NCI-H1694 (cell line): Measurements from ENCODE around the gene CLK4.

Experiments used
- DNase-seq: peaks from one replicate; lab custom pipeline; 2025; lab: John Stamatoyannopoulos, UW

CLK4 gene

DNA sequence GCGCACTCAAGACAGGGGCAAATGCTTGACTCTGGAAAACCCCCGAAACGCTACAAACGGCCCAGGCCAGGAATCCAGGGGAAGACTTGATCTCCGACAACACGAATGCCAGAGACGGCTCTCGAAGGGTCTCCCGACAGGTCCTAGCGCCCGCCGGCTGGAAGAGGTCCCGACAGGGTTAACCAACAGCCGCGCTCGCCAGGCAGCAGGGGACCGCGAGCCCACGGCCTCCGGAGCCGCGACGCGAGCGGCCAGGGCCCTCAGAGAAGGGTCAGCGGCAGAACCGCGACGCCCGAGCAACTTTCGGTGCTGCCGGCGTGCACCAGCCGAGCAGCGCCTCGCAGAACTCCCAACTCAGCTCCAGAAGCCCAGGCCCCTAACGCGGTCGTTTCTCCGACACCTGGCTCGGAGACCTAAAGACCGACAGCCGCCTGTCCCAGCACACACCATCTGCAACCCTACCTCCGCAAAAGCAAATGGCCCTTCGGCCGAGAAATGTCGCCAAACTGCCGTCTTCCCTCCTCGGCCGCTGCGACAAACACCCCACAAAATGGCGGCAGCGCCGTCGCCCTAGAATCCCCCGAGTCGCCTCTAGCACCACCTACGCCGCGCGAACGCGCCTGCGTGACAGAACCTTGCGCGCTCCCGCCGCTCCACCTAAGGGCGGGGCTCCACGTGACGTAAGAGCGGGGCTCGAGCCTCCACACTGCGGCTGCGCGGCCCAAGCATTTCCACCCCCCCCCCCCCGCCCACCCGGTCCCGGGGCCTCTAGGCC lies at the start of gene CLK4:
TSS of gene CLK4 (minus strand) at position 567 of the 775 bp plus-strand sequence. CDS start 3,634 bp downstream, outside the sequence.
- DNase-seq: peak; percentile 71

- DNase-seq: no peak
Observed at GRCh38 chr5:178675922-178676321, 49.1 kb upstream of the CLK4 start.

- DNase-seq: no peak
Observed at GRCh38 chr5:178674334-178674733, 47.5 kb upstream of the CLK4 start.

- no peak for DNase-seq
Observed at GRCh38 chr5:178673801-178674295, 47.0 kb upstream of the CLK4 start.

DNA sequence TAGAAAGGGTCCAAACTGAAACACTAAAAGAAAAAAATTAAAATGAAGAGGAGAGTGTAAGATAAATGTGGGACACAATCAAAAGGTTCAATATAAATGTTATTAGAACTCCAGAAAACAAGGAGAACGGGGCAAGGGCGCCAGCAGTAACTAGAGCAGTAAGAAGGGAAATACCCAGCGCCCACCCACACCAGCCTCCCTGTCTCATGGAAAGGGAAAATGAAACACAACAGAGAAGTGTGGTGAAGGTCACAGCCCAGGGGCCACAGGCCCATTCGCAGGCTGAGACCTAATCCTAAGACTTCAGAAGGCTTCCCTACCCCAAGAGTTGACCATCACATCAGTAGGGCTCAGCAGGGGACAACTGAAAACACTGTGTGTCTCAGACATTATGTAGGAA lies 45.8 kb upstream of the CLK4 start:
- no peak for DNase-seq

- no peak for DNase-seq
Observed at GRCh38 chr5:178671602-178672144, 44.8 kb upstream of the CLK4 start.

GRCh38 chr5:178670351-178670885 lies 43.6 kb upstream of the CLK4 start:
- no peak for DNase-seq

DNA sequence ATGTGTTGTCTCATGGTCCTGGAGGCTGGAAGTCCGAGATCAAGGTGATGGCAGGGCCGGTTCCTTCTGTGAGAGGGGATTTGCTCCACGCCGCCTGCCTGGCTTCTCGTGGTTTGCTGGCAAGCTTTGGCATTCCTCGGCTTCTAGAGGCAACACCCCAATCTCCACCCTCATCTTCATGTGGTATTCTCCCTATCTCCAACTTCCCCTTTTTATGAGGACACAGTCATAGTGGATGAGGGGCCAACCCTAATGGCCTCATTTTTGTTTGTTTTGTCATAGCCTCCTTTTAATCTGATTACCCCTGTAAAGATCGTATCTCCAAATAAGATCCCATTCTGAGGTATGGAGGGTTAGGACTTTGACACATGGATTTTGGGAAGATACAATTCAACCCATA lies 41.7 kb upstream of the CLK4 start:
- DNase-seq: no peak

- no peak for DNase-seq
Observed at GRCh38 chr5:178667688-178668087, 40.8 kb upstream of the CLK4 start.

- DNase-seq: no peak
Observed at GRCh38 chr5:178667101-178667500, 40.3 kb upstream of the CLK4 start.

GRCh38 chr5:178664141-178664540 lies 37.3 kb upstream of the CLK4 start:
- DNase-seq: no peak

- DNase-seq: no peak
Observed at GRCh38 chr5:178662541-178662860, 35.7 kb upstream of the CLK4 start.

GRCh38 chr5:178661836-178662540 lies 35.1 kb upstream of the CLK4 start:
- no peak for DNase-seq

GRCh38 chr5:178651046-178651810 lies 24.4 kb upstream of the CLK4 start:
- no peak for DNase-seq

- no peak for DNase-seq
Observed at GRCh38 chr5:178650214-178650613, 23.4 kb upstream of the CLK4 start.

DNA sequence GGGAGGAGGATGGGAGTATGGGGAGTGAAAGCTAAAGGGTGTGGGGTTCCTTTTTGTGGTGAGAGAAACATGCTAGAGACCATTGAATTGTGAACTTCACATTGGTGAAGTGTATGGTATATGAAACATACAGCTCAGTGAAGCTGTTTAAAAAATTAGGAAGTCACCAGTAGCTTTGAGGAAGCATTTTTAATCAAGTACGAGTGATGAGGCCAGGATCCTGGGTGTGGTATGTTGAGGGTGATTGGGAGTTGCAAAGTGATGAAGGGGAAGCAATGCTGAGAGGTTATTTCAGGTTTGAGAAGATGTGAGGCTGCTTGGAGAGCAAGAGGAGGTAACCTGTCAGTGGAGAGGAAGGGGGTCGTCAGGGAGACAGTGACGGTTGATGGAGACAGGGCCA lies 22.7 kb upstream of the CLK4 start:
- DNase-seq: no peak

- no peak for DNase-seq
Observed at GRCh38 chr5:178644826-178645545, 18.1 kb upstream of the CLK4 start.

DNA sequence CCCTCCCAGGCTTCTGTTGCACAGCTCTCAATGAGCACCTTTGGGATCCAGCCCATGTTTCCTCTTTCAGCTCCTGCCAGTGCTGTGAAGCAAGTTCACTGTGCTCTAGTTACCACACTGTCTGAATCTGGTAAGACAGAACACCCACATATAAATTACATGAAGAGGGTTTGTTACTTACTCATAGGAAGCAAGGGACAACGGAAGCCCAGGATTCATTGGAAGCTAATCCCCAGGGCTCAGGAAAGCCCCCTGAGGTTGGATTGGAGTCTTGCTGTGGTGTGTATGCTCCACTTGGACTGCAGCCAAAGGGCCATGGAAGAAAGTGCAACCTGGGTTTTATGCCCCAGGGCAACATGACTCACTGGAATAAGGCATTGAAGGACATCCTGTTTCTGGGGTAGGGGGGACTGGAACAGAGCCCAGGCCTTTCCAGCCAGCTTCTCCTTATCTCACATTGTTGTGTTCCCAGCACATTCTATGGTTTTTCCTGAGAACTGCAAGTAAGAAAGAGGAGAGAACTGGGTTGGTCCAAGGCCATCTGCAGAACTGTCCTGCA lies 15.6 kb upstream of the CLK4 start:
- DNase-seq: no peak

DNA sequence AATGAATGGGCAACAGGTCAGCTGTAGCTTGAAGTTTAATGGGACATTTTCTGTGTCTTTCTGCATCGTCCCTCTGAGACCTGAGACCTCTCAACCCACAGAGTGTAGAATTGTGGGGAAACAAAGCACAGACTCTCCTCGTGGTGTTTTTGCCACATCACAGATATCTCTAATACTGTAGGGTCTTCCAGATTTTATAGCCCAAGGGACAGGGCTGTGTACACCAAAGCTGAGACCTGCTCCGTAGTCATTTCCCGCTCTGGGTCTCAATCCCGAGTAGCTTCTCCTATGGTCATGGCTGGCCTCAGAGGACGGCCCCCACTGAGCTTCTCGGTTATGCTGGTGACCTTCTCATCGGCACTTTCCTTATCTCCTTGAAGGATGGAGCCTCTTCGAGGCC lies 14.9 kb upstream of the CLK4 start:
- no peak for DNase-seq

GRCh38 chr5:178640331-178641045 lies 13.6 kb upstream of the CLK4 start:
- no peak for DNase-seq
